ENCODE measurements around the gene VPS18. TPM values are rescaled to one million over a fixed set of nuclear protein-coding genes. Genes with fewer than 3 reads are reported as not detected.
A peak's percentile ranks its signal among the peaks of the same experiment; 100 is the strongest.

VPS18 gene
- total RNA-seq, 1 experiment from 2014 or later, result 13.2 TPM

DNA sequence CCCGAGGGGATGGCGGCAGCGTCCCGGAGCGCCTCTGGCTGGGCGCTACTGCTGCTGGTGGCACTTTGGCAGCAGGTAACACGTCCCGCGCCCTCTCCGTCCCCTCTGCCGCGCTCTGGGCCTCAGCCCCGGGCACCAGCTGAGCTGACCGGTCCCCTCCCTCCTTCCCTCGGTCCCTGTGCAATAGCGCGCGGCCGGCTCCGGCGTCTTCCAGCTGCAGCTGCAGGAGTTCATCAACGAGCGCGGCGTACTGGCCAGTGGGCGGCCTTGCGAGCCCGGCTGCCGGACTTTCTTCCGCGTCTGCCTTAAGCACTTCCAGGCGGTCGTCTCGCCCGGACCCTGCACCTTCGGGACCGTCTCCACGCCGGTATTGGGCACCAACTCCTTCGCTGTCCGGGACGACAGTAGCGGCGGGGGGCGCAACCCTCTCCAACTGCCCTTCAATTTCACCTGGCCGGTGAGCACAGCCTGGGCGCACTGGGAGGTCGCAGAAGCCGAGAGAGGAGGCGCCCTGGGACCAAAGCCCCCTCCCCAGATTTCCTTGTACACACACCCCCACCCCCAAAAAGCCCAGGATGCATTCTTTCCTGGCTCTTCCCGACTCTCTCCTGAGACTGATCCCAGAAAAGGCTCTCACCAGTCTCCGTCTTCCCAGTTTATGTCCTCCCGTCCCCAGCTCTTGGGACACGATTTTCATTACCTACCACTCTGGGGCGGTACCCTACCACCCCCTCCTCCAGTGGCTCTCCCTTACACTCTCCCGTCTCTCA lies 35.6 kb downstream of the VPS18 start:
- H3K27me3 Mint-ChIP-seq (ENCODE audit: insufficient read depth, unreplicated experiment), result peaks cover 51% of the 10 kb centered on the region
- no peaks in the 10 kb centered on the region for H3K36me3 Mint-ChIP-seq (ENCODE audit: insufficient read depth, unreplicated experiment)
- peak; percentile 54 for DNase-seq (ENCODE audit: unreplicated experiment)
- no TSS peak for BruUV-seq (replicated peaks)
- H3K4me1 Mint-ChIP-seq (ENCODE audit: insufficient read depth, unreplicated experiment), result peaks cover 13% of the 10 kb centered on the region
- CTCF ChIA-PET, result interaction anchor here (1.1 to 6.1 kb wide), 6 partner anchors 12 to 256 kb away, joined by 4 to 48 read pairs (median 5); no protein-coding TSS in a partner anchor
- POLR2A ChIA-PET, result interaction anchor here (0.5 to 2.4 kb wide), 4 partner anchors 12 to 278 kb away, joined by 3 to 7 read pairs (median 4); no protein-coding TSS in a partner anchor
- TF ChIP-seq, protein P1, sequence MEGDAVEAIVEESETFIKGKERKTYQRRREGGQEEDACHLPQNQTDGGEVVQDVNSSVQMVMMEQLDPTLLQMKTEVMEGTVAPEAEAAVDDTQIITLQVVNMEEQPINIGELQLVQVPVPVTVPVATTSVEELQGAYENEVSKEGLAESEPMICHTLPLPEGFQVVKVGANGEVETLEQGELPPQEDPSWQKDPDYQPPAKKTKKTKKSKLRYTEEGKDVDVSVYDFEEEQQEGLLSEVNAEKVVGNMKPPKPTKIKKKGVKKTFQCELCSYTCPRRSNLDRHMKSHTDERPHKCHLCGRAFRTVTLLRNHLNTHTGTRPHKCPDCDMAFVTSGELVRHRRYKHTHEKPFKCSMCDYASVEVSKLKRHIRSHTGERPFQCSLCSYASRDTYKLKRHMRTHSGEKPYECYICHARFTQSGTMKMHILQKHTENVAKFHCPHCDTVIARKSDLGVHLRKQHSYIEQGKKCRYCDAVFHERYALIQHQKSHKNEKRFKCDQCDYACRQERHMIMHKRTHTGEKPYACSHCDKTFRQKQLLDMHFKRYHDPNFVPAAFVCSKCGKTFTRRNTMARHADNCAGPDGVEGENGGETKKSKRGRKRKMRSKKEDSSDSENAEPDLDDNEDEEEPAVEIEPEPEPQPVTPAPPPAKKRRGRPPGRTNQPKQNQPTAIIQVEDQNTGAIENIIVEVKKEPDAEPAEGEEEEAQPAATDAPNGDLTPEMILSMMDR (IDR thresholded peaks at IDR 0.05; ENCODE audit: unreplicated experiment), result no peak
- intact Hi-C loops (cut with micrococcal nuclease), result no loop called here
- peak overlapping the region; percentile 72 for H3K4me3 Mint-ChIP-seq (ENCODE audit: unreplicated experiment)
- no peak overlapping the region for H3K27ac Mint-ChIP-seq (ENCODE audit: low read depth, unreplicated experiment)
- H3K9me3 Mint-ChIP-seq (ENCODE audit: unreplicated experiment), result no peaks in the 10 kb centered on the region

DNA sequence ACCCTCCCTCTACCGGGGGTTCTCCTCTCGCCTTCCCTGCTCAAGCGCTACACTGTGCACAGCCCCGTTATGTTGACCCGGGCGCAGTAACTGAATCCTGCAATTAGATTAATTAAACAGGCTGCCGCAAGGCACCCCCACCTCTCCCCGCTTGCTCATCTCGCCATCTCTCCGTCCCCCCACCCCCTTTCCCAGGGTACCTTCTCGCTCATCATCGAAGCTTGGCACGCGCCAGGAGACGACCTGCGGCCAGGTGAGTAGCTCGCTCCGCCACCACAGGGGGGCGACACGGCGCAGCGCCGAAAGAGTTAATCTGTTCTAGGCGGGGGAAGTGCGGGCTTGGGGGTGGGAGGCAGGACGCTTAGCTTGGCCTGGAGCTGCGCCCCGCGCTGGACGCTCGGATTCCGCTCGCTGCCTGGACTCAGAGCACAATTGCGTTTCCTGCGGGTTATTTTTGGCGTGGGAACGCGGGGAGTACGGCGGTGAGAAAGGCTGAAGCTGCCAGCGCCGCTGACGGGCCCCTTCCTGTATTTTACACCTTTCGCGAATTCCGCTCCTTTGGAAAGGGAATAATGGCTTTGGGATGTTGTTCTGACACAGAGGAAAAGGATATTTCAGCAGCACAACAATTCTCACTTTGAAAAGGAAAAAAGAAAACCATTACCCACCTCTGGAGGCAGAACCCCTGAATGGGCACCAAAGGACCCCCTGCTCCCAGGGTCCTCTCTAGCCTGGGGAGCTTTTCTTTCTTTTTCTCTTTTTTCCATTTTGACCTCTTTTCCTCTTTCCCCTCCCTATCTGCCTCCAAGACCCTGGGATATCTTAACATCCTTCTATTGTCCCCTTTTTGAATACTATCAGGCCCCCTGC lies 36.4 kb downstream of the VPS18 start:
- Mint-ChIP-seq H3K9me3 (ENCODE audit: unreplicated experiment) (no peaks in the 10 kb centered on the region), H3K27me3 (ENCODE audit: insufficient read depth, unreplicated experiment) (peaks cover 51% of the 10 kb centered on the region), H3K27ac (ENCODE audit: low read depth, unreplicated experiment) (no peak overlapping the region), H3K36me3 (ENCODE audit: insufficient read depth, unreplicated experiment) (no peaks in the 10 kb centered on the region), H3K4me1 (ENCODE audit: insufficient read depth, unreplicated experiment) (peaks cover 13% of the 10 kb centered on the region), H3K4me3 (ENCODE audit: unreplicated experiment) (peak overlapping the region; percentile 72)
- ChIA-PET CTCF (interaction anchor here (0.6 to 6.1 kb wide), 14 partner anchors 11 to 1188 kb away, joined by 3 to 48 read pairs (median 4); no protein-coding TSS in a partner anchor), POLR2A (interaction anchor here (0.5 to 2.4 kb wide), 3 partner anchors 9 to 277 kb away, joined by 3 to 7 read pairs (median 3); no protein-coding TSS in a partner anchor)
- intact Hi-C loops (cut with micrococcal nuclease), result no loop called here
- DNase-seq (ENCODE audit: unreplicated experiment), result peak; percentile 48
- TF ChIP-seq, protein P1 (IDR thresholded peaks at IDR 0.05; ENCODE audit: unreplicated experiment), result peak; percentile 53
- no TSS peak for BruUV-seq (replicated peaks)

DNA sequence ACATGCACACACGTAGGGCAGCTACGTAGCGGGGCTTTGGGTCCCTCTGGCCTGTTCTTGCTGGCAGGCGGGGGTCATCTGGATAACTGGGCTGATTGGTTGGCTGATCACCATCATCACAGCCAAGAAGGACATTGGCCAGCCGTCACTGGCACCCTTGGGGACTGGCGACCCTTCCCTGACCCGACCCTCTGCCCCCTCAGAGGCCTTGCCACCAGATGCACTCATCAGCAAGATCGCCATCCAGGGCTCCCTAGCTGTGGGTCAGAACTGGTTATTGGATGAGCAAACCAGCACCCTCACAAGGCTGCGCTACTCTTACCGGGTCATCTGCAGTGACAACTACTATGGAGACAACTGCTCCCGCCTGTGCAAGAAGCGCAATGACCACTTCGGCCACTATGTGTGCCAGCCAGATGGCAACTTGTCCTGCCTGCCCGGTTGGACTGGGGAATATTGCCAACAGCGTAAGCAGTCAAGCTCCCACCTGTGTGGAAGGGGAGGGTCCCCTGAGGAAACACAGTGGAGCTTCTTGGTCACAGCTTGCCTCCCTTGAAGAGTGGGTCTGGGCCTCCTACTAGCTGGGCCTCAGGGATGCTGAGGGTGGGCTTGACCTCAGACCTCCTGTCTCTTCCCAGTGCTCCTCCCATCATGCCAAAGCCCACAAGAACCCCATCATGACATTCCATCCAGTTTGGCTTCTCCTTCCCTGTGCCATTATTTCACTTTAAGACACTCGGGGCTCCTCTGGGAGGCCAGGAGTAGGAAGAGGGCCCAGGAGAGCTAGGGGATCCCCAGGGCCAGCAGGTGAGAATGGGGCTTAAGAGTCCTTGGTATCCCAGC lies 37.3 kb downstream of the VPS18 start:
- H3K27ac Mint-ChIP-seq (ENCODE audit: low read depth, unreplicated experiment), result no peak overlapping the region
- no peaks in the 10 kb centered on the region for H3K9me3 Mint-ChIP-seq (ENCODE audit: unreplicated experiment)
- ChIA-PET POLR2A (interaction anchor here (0.9 to 2.4 kb wide), 2 partner anchors 8 to 10 kb away, joined by 3 to 7 read pairs; no protein-coding TSS in a partner anchor), CTCF (interaction anchor here (0.6 to 6.1 kb wide), 9 partner anchors 10 to 1187 kb away, joined by 3 to 48 read pairs (median 4); no protein-coding TSS in a partner anchor)
- no peaks in the 10 kb centered on the region for H3K36me3 Mint-ChIP-seq (ENCODE audit: insufficient read depth, unreplicated experiment)
- H3K27me3 Mint-ChIP-seq (ENCODE audit: insufficient read depth, unreplicated experiment), result peaks cover 51% of the 10 kb centered on the region
- no peak for DNase-seq (ENCODE audit: unreplicated experiment)
- BruUV-seq (replicated peaks), result no TSS peak
- peaks cover 13% of the 10 kb centered on the region for H3K4me1 Mint-ChIP-seq (ENCODE audit: insufficient read depth, unreplicated experiment)
- intact Hi-C loops (cut with micrococcal nuclease), result no loop called here
- H3K4me3 Mint-ChIP-seq (ENCODE audit: unreplicated experiment), result peak overlapping the region; percentile 72
- TF ChIP-seq, protein P1 (IDR thresholded peaks at IDR 0.05; ENCODE audit: unreplicated experiment), result no peak

Data from MCF 10A (cell line).